Measurements from ENCODE around the gene CCNL2. TPM values are rescaled to one million over a fixed set of nuclear protein-coding genes. Genes with fewer than 3 reads are reported as not detected.

Gene CCNL2
- total and polyA plus RNA-seq, 9 donors: 71.1 to 245 (median 196) TPM

DNA sequence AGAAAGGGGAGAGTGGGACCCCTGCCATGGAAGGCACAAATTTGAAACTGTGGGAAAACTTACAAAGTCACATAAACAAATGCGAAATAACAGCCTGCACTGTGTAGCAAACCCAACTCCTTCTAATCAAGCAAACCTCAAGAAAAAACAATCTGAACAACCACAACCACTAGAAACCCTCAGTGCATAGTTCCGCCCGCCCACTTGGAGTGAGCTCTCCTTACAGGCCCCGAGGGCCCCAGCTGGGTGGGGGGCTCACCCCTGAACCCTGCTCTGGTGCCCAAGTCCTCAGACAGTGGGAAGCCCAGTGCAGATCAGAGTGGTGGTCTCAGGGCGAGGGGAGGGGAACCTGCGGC lies 39.8 kb downstream of the CCNL2 start:
- intact Hi-C loops (cut with DNase I): no loop called here
- no peaks in the 10 kb centered on the region for H3K27me3 ChIP-seq

DNA sequence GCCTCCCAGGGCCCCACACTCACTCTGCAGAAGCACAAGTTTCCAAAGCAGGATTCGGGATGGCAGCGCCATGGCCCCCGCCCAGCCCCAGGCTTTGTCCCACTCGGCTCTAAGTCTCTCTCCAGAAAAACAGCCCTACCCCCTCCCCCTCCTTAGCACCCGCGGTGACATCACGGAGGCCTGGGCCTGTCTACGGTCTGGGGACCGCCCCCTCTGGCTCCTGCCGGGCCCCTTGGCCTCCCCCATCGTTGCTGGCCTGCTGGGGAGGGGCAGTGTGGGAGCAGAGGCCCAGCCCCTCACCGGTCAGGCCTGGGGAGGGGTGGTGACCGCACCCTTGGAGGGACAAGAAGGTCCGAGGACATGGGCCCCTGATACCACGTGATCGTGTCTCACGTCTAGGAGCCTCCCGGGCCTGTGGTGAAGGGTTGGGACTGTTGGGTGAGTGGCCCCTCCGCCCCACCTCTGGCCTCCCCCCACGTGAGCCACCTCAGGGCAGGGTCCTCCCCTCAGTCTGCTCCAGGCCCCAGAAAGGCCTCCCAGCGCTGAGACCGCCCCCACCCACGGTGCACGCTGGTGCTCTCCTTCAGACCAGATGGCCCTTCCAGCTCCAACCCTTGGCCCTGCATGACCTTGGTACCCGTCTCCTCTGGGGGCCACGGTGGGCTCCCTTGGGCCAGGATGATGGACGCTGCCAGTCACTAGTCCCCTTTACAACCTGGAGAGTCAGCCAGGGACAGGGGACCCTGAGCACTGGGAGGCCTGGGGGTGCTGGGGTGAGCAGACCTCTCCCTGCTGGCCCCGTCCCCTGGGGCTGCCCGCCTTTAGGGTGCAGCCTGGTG lies 40.5 kb downstream of the CCNL2 start, which contains the start of gene MXRA8:
Gene MXRA8, minus strand, starts transcription at position 123 of the 839 bp plus-strand sequence. Its CDS starts 51 bp downstream, at position 72.
- Histone ChIP-seq H3K27me3 (no peaks in the 10 kb centered on the region), H3K4me3 (peak within 1 kb of the TSS; percentile 52), H3K4me1 (ENCODE audit: insufficient read depth) (peaks cover 12% of the 10 kb centered on the region), H3K36me3 (no peaks in the 10 kb centered on the region), H3K9me3 (no peaks in the 10 kb centered on the region), H3K27ac (peak within 1 kb of the TSS; percentile 88 to 92)
- 10 to 12% (median 12%) methylated on average over 23 to 29 of the region's 29 CpGs for WGBS, 3 donors
- TF ChIP-seq, protein P1, sequence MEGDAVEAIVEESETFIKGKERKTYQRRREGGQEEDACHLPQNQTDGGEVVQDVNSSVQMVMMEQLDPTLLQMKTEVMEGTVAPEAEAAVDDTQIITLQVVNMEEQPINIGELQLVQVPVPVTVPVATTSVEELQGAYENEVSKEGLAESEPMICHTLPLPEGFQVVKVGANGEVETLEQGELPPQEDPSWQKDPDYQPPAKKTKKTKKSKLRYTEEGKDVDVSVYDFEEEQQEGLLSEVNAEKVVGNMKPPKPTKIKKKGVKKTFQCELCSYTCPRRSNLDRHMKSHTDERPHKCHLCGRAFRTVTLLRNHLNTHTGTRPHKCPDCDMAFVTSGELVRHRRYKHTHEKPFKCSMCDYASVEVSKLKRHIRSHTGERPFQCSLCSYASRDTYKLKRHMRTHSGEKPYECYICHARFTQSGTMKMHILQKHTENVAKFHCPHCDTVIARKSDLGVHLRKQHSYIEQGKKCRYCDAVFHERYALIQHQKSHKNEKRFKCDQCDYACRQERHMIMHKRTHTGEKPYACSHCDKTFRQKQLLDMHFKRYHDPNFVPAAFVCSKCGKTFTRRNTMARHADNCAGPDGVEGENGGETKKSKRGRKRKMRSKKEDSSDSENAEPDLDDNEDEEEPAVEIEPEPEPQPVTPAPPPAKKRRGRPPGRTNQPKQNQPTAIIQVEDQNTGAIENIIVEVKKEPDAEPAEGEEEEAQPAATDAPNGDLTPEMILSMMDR (IDR thresholded peaks at IDR 0.05): no peak
- TF ChIP-seq POLR2A (IDR thresholded peaks at IDR 0.05) (no peak), EP300 (IDR thresholded peaks at IDR 0.05) (no peak)
- intact Hi-C loops (cut with DNase I): no loop called here
- peak; percentile 83 to 91 (median 87) for DNase-seq

More for the DNA sequence above, 39.8 kb downstream of the CCNL2 start:
- peak overlapping the region; percentile 88 to 92 for H3K27ac ChIP-seq
- 31 to 42% (median 41%) methylated on average over 6 of the region's 6 CpGs for WGBS, 3 donors
- TF ChIP-seq EP300 (IDR thresholded peaks at IDR 0.05) (no peak), POLR2A (IDR thresholded peaks at IDR 0.05) (no peak)
- TF ChIP-seq, protein P1 (IDR thresholded peaks at IDR 0.05): no peak
- no peak overlapping the region for H3K4me3 ChIP-seq
- no peaks in the 10 kb centered on the region for H3K9me3 ChIP-seq
- H3K36me3 ChIP-seq: no peaks in the 10 kb centered on the region
- H3K4me1 ChIP-seq (ENCODE audit: insufficient read depth): peaks cover 12% of the 10 kb centered on the region
- peak in 2 of 5 donors; percentile 39 to 61 for DNase-seq

DNA sequence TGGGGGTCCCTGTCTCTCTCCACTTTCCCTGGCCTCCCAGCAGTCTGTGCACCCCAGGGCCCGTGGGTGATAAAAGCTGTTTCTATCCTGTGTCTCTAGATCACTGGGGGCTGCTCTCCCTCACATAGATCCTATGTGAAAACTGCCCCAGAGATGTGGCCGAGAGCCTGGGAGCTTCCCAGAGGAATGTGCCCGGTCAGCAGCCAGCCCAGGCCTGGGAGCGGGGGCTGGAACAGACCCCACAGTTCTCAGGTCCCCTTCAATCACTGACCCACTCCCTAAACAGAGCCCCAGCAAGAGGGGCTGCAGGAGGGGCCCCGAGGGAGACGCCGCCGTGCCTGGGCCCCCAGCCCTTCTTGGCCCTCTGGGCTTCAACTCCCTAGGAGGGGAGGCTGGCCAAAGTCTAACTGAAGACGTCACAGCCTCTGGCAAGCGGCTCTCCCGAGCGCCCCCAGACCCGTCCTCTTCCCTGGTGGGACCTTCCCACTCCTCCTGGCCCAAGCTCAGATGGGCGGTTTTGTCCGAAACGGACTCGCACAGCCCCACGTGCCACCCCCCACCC lies 41.2 kb downstream of the CCNL2 start:
- TF ChIP-seq POLR2A (IDR thresholded peaks at IDR 0.05): no peak
- TF ChIP-seq, protein P1 (IDR thresholded peaks at IDR 0.05): no peak
- no peak for TF ChIP-seq EP300 (IDR thresholded peaks at IDR 0.05)
- WGBS, 3 donors: 3 to 5% (median 3%) methylated on average over 18 of the region's 18 CpGs
- DNase-seq: peak in 2 of 5 donors; percentile 40 to 67
- Histone ChIP-seq H3K4me3 (peak overlapping the region; percentile 52), H3K36me3 (no peaks in the 10 kb centered on the region), H3K9me3 (no peaks in the 10 kb centered on the region), H3K27ac (peak overlapping the region; percentile 88 to 92), H3K4me1 (ENCODE audit: insufficient read depth) (peaks cover 12% of the 10 kb centered on the region), H3K27me3 (no peaks in the 10 kb centered on the region)
- intact Hi-C loops (cut with DNase I): no loop called here

DNA sequence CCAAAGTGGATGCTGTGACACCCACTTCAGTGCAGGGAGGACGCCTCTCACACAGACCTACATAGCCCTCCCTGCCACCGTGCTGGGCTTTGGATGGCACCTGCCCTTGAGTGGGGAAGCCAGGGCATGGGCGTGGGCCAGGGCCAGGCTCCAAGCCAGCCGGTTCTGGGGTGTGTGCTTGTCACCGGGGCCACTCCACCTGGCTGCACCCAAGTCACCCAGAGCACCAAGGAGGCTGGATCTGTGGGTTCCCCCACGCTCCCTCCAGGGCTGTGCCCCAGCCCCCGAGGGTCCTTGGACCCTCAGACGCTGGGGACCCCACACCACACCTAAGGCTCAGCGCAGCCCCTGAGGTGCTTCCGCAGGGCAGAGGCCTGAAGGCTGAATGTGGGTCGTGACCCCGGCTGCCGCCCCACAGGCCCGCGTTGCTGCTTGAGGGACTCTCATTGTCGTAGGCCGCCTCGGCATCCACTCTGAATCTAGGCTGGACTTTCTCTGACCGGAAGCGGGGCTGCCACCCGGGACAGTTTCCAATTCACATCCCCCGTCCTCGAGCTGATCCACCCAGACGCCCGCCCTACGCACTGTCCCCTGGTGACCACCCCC lies 42.2 kb downstream of the CCNL2 start:
- 13 to 24% (median 17%) methylated on average over 19 to 26 of the region's 26 CpGs for WGBS, 3 donors
- H3K36me3 ChIP-seq: no peaks in the 10 kb centered on the region

More for the DNA sequence above, 42.2 kb downstream of the CCNL2 start:
- Histone ChIP-seq H3K27me3 (no peaks in the 10 kb centered on the region), H3K9me3 (no peaks in the 10 kb centered on the region), H3K27ac (peak overlapping the region; percentile 88 to 92), H3K4me3 (peak overlapping the region; percentile 52), H3K4me1 (ENCODE audit: insufficient read depth) (peaks cover 12% of the 10 kb centered on the region)
- intact Hi-C loops (cut with DNase I): no loop called here
- no peak for TF ChIP-seq EP300 (IDR thresholded peaks at IDR 0.05)
- TF ChIP-seq, protein P1 (IDR thresholded peaks at IDR 0.05): no peak
- no peak for TF ChIP-seq POLR2A (IDR thresholded peaks at IDR 0.05)
- DNase-seq: peak in 2 of 5 donors; percentile 49 to 55

All from ovary (tissue), 9 donors.